Fibroblast of mammary gland (primary cell): ENCODE data around the gene SLF1.

Experiments
- DNase-seq: peaks from one replicate; pipeline ENCODE4 v3.0.0-alpha.2; 2010; ENCODE audit warnings: low read depth
- H3K4me3 ChIP-seq: 2 replicates; pipeline ENCODE4 v1.5.1; 2011; ENCODE audit warnings: low read depth, mild to moderate bottlenecking, low read length, moderate library complexity; ENCODE audit not compliant: control insufficient read depth
- CTCF ChIP-seq: conservative IDR thresholded peaks from 2 replicates; pipeline ENCODE4 v1.5.1; 2011; ENCODE audit warnings: low read depth, low read length, inconsistent platforms; ENCODE audit not compliant: control insufficient read depth, insufficient read depth

SLF1 gene

GRCh38 chr5:94649874-94650273, 31.4 kb downstream of the SLF1 start:
- H3K4me3 ChIP-seq: no peak overlapping the region
- no peak for DNase-seq
- no peak for TF ChIP-seq CTCF

GRCh38 chr5:94658272-94658671, 39.8 kb downstream of the SLF1 start:
- no peak for DNase-seq
- H3K4me3 ChIP-seq: no peak overlapping the region
- no peak for TF ChIP-seq CTCF

DNA sequence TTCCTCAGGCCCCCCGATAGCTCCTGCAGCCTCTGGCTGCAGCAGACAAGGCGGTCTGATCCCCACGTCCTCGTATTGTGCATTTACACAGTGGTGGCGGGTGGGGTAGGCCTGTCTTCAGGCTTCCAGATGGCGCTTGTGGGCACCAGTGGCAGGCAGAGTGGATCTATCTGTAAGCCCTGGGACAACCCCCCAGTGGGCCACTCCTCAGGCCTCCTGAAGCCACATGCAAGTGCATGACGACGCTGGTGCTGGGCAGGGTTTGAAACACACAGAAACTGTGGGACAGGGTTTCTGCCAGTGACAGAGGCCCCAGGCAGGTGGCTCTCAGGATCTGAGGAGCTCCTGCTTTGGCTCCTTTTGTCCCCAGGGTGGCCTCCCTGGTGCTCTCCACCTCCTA, 42.0 kb downstream of the SLF1 start:
- no peak for TF ChIP-seq CTCF
- no peak overlapping the region for H3K4me3 ChIP-seq
- no peak for DNase-seq

DNA sequence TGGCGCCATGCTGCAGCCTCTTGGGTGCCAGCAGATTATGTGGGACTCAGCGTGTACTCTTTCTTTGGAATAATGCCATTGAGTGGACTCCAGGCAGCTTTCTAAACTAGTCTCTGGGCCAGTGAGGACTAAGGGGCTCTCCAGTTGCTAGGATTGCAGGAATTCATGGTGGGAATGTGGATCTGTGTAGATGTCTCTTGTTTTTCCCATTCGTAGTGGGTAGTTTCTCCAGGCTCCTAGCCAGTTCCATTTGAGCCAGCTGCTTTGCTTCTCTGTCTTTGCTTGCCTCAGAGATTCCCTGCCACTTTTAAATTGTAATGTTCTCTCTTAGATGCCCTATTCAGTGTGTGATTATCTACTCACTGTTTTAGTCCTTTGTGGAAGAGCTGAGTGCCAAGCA, 42.6 kb downstream of the SLF1 start:
- H3K4me3 ChIP-seq: no peak overlapping the region
- no peak for DNase-seq
- TF ChIP-seq CTCF: no peak

GRCh38 chr5:94667937-94668336, 49.5 kb downstream of the SLF1 start:
- no peak overlapping the region for H3K4me3 ChIP-seq
- no peak for TF ChIP-seq CTCF
- no peak for DNase-seq

DNA sequence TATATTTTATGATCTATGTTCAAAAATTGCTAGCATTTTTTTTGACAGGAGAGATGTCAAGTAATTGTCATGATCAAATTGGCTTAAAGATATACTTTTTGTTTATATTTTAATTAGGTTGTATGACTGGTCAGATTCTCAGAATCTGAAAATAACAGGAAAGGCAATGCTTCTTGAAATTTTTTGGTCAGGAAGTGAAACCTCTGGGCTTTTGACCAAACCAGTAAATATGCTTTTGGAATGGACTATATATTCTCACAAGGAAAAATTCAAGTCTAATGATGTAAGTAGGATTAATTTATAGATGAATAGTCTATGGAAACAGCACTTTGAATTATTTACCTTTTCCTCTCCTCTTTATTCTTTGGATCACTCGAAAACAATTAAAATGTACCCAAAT, 52.3 kb downstream of the SLF1 start:
- no peak overlapping the region for H3K4me3 ChIP-seq
- TF ChIP-seq CTCF: no peak
- DNase-seq: no peak

DNA sequence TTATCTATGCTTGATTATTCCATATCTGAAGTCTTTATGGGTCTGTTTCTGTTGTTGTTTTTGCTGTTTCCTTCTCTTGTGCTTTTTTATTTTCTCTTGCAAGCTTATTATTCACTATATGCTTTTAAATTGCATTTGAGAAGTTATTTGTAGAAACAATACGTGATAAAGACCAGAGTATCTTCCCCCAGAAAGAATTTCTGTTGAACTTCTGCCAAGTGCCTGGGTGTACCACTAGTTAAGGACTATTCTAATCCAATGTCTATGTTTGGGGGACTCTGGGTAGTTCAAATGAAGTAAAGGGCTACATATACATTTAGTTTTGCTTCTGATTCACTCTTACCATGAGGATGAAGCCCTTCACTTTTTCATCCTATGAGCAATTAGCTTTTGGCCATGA, 54.3 kb downstream of the SLF1 start:
- no peak for DNase-seq
- H3K4me3 ChIP-seq: no peak overlapping the region
- no peak for TF ChIP-seq CTCF
